Activated T-helper 2 cell treated with anti-CD3 and anti-CD28 coated beads, Interferon-gamma antibody, Interleukin-2, Interleukin-4, amounts not matched to agents 10 μg/mL and 5 μg/mL and 100 μg/mL, durations not matched to agents 14 hours and 24 hours and 36 hours (primary cell): ENCODE results near the gene OR4F3. TPM values are rescaled to one million over a fixed set of nuclear protein-coding genes. Genes with fewer than 3 reads are reported as not detected.
"Not testable (repeated sequence)": the region's sequence is repeated elsewhere in the genome, so short reads cannot be mapped to it uniquely, and the experiment has no call there.

Experiments
- DNase-seq: peaks from one replicate; pipeline ENCODE4 v3.0.0; 2021; ENCODE audit warnings: low spot score
- H3K27ac Mint-ChIP-seq: one replicate; pipeline ENCODE4 v1.8.0; 2021; ENCODE audit warnings: mixed read lengths
- H3K27me3 Mint-ChIP-seq: one replicate; pipeline ENCODE4 v1.8.0; 2021; ENCODE audit warnings: low read depth, mixed read lengths
- H3K36me3 Mint-ChIP-seq: one replicate; pipeline ENCODE4 v1.8.0; 2021; ENCODE audit warnings: low read depth, mixed read lengths
- H3K4me1 Mint-ChIP-seq: one replicate; pipeline ENCODE4 v1.8.0; 2021; ENCODE audit warnings: low read depth, mixed read lengths
- H3K4me3 Mint-ChIP-seq: one replicate; pipeline ENCODE4 v1.8.0; 2021; ENCODE audit warnings: low read depth, mild to moderate bottlenecking, moderate library complexity, mixed read lengths
- H3K9me3 Mint-ChIP-seq: one replicate; pipeline ENCODE4 v1.8.0; 2021; ENCODE audit warnings: mixed read lengths
- intact Hi-C: fragments of 100-400 bp; cut with micrococcal nuclease; formaldehyde crosslinking; loops from one replicate; pipeline ENCODE4 v1.15.1; 2023
- total RNA-seq: library from RNA; stranded (reverse); gene quantifications from 2 replicates; pipeline ENCODE4 v1.2.3, GENCODE V29; 2022

The OR4F3 gene
- total RNA-seq: not detected in 2 replicates

GRCh38 chr5:181366968-181367367 lies at the start of gene OR4F3:
OR4F3 (plus strand) TSS chr5:181367268.
- DNase-seq, intact Hi-C loops, H3K4me1 Mint-ChIP-seq, H3K36me3 Mint-ChIP-seq, H3K27ac Mint-ChIP-seq, H3K27me3 Mint-ChIP-seq, H3K4me3 Mint-ChIP-seq, H3K9me3 Mint-ChIP-seq: not testable (repeated sequence)

Other genes starting within 250 kb of the OR4F3 start
- gene OR2V1, start 236.1 kb upstream of the OR4F3 start, total RNA-seq: not detected in 2 replicates
- not detected in 2 replicates for gene OR2V2, start 219.7 kb upstream of the OR4F3 start, total RNA-seq
- 3.9 and 4.8 TPM in 2 replicates for gene TRIM7, start 162.1 kb upstream of the OR4F3 start, total RNA-seq
- 32.2 and 33.0 TPM in 2 replicates for gene TRIM41, start 144.0 kb upstream of the OR4F3 start, total RNA-seq
- gene RACK1, start 123.4 kb upstream of the OR4F3 start, total RNA-seq: 2,110 and 2,123 TPM in 2 replicates
- gene TRIM52, start 106.1 kb upstream of the OR4F3 start, total RNA-seq: 15.5 and 16.9 TPM in 2 replicates